SKM-1 (cell line): ENCODE measurements around the gene ZNF148.

Experiments
- DNase-seq: peaks from one replicate; lab custom pipeline; 2025; ENCODE audit not compliant: unreplicated experiment; lab: John Stamatoyannopoulos, UW

The ZNF148 gene

GRCh38 chr3:125289429-125289981 lies 85.6 kb downstream of the ZNF148 start:
- no peak for DNase-seq

GRCh38 chr3:125287248-125287647 lies 87.9 kb downstream of the ZNF148 start:
- no peak for DNase-seq

- DNase-seq, result no peak
Observed at GRCh38 chr3:125281381-125281780, 93.7 kb downstream of the ZNF148 start.

- no peak for DNase-seq
Observed at GRCh38 chr3:125280668-125281361, 94.3 kb downstream of the ZNF148 start.

GRCh38 chr3:125278155-125278554 lies 97.0 kb downstream of the ZNF148 start:
- DNase-seq, result no peak

GRCh38 chr3:125271127-125271526 lies 104.0 kb downstream of the ZNF148 start:
- DNase-seq, result no peak

GRCh38 chr3:125267460-125267859 lies 107.7 kb downstream of the ZNF148 start:
- no peak for DNase-seq

- DNase-seq, result no peak
Observed at GRCh38 chr3:125266971-125267370, 108.2 kb downstream of the ZNF148 start.

GRCh38 chr3:125262161-125262560 lies 113.0 kb downstream of the ZNF148 start:
- DNase-seq, result no peak

GRCh38 chr3:125261031-125261430 lies 114.1 kb downstream of the ZNF148 start:
- no peak for DNase-seq

GRCh38 chr3:125260158-125260557 lies 115.0 kb downstream of the ZNF148 start:
- no peak for DNase-seq

- no peak for DNase-seq
Observed at GRCh38 chr3:125257536-125257935, 117.6 kb downstream of the ZNF148 start.

- no peak for DNase-seq
Observed at GRCh38 chr3:125256675-125257074, 118.5 kb downstream of the ZNF148 start.

- DNase-seq, result no peak
Observed at GRCh38 chr3:125250973-125251372, 124.2 kb downstream of the ZNF148 start.

GRCh38 chr3:125246237-125246636 lies 128.9 kb downstream of the ZNF148 start:
- DNase-seq, result no peak

- no peak for DNase-seq
Observed at GRCh38 chr3:125245521-125245920, 129.6 kb downstream of the ZNF148 start.

GRCh38 chr3:125240496-125240895 lies 134.6 kb downstream of the ZNF148 start:
- no peak for DNase-seq

GRCh38 chr3:125239266-125239665 lies 135.9 kb downstream of the ZNF148 start:
- DNase-seq, result no peak

- DNase-seq, result no peak
Observed at GRCh38 chr3:125238759-125239158, 136.4 kb downstream of the ZNF148 start.

GRCh38 chr3:125236331-125236903 lies 138.7 kb downstream of the ZNF148 start:
- no peak for DNase-seq

- DNase-seq, result no peak
Observed at GRCh38 chr3:125234831-125235230, 140.3 kb downstream of the ZNF148 start.

GRCh38 chr3:125232401-125232800 lies 142.7 kb downstream of the ZNF148 start:
- DNase-seq, result no peak

GRCh38 chr3:125231895-125232294 lies 143.2 kb downstream of the ZNF148 start:
- no peak for DNase-seq
